NCI-H187 treated with DMSO at 0.1 percent for 48 hours (cell line): ENCODE measurements around the gene APOO.
"Not testable (repeated sequence)": the region's sequence is repeated elsewhere in the genome, so short reads cannot be mapped to it uniquely, and the experiment has no call there.

Experiments
- DNase-seq: peaks from one replicate; lab custom pipeline; 2025; lab: John Stamatoyannopoulos, UW

Gene APOO

GRCh38 chrX:23859238-23859637 lies 48.5 kb downstream of the APOO start:
- not testable (repeated sequence) for DNase-seq

DNA sequence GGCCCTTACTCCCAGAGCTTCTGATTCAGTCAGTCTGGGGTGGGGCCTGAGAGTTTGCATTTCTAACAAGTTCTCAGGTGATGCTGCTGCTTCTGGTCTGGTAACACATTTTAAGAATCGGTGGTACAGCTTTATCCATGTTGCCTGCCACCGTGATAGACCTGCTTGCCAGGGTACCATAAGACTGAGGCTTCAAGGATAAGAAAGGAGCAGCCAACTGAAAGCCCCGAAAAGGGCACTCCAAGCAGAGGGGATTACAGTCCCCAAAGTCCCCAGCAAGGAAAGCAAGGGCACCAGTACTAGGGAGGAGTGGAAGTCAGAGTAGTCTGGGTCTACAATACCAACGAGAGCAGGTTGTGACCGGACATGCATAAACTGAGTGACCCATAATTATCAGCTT lies 49.8 kb downstream of the APOO start:
- DNase-seq = no peak

DNA sequence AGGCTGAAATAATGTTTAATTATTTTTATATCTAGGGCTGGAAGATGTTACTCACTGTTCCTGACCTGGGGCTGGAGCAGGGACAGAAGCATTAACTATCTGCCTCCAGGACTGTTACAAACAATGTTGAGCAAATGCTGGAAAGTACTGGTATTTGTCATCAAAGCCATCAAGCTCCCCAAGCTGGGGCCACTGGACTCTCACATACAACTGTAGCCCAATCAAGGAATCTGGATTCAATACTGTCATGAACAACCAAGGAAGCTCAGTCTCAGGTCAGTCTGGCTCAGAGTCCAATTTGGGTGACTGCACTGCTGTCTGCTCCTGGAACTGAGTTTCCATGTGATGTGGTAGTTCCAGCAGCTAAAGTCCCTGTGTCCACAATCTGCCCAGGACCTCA lies 50.4 kb downstream of the APOO start:
- DNase-seq = no peak

DNA sequence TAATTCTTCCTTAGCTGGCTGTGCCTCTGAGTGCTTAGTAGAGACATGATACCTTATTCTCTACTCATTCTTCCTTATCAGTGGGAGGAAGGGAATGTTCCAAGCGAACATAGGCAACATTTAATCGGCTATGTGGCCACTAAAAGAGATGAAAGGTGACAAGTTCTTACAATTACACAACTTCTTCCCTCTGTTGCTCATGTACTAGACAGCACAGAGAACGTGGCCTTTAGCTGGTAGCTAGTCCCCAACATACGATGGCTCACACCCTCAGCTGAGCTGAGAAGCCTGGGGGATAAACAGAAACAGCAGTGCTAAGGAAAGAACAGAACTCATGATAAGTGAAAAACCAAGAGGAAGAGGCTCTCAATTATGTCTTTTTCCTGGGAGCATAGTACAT lies 52.2 kb downstream of the APOO start:
- no peak for DNase-seq

DNA sequence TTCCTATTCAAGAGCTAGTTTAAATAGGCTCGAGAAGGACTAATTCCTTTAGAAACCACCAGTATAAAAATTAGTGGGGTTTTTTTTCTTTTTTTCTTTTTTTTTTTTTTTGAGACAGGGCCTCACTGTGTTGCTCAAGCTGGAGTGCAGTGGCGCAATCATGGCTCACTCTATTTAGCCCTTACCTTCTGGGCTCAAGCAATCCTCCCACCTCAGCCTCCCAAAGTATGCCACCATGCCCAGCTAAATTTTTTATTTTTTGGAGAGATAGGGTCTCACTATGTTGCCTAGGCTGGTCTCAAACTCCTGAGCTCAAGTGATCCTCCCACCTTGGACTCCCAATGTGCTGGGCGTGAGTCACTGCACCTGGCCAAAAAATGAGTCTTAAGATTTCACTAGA lies 52.8 kb downstream of the APOO start:
- no peak for DNase-seq

- DNase-seq = no peak
Observed at GRCh38 chrX:23854122-23854521, 53.6 kb downstream of the APOO start.

GRCh38 chrX:23851544-23851943 lies 56.2 kb downstream of the APOO start:
- DNase-seq = no peak

GRCh38 chrX:23849241-23849640 lies 58.5 kb downstream of the APOO start:
- DNase-seq = no peak

DNA sequence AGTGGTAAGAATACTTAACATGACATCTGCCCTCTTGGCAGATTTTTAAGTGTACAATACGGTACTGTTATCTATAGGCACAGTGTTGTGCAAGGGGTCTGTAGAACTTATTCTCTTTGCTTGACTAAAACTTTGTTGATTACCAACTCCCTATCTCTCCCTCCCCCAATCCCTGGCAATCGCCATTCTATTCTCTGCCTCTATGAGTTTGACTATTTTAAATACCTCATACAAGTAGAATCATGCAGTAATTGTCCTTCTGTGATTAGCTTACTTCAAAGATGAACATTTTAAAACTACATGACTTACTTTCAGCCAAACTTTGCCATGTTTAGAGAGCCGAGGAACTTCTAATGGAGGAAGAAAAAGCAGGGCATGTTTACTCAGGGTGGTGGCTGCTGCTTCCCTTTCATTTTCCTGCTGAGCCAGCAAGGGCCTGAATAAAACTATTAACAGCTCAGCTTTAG lies 62.4 kb downstream of the APOO start:
- no peak for DNase-seq

GRCh38 chrX:23844502-23845138 lies 63.1 kb downstream of the APOO start:
- DNase-seq = no peak

- no peak for DNase-seq
Observed at GRCh38 chrX:23841847-23842522, 65.8 kb downstream of the APOO start.

DNA sequence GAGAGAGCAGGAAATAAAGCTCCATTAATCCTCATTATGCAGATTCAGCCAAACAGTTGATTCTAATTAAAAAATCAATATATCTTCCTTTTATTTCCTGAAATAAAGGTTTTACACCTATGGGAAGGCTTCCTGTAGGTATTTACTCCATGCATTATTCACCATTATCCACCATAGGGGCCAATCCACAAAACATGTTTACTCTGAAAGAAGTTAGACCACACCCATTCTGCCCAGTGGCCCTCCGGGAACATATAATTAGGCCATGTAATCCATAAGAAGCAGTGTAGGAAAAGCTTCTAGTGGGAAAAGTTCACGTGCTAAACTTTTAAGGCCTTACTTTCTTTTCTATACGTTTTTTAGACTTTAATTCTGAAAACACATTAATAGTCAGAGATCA lies 67.1 kb downstream of the APOO start:
- no peak for DNase-seq

- no peak for DNase-seq
Observed at GRCh38 chrX:23838953-23839352, 68.8 kb downstream of the APOO start.

GRCh38 chrX:23832721-23833120 lies 75.0 kb downstream of the APOO start:
- DNase-seq = no peak

DNA sequence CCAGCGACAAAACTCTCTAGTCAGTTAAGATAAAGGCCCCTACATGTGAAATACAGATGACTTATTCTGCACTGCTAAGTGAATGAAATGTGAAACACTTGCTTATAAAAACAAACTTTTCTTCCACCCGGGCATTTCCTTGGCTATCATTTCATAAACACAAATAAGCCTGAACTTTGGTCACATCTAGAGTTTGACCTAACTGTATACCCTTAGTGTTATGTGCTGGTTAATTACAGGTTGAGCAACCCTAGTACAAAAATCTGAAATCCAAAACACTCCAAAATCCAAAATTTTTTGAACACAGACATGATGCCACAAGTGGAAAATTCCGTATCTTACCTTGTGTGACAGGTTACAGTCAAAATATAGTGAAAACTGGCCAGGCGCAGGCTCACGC lies 78.9 kb downstream of the APOO start:
- no peak for DNase-seq

DNA sequence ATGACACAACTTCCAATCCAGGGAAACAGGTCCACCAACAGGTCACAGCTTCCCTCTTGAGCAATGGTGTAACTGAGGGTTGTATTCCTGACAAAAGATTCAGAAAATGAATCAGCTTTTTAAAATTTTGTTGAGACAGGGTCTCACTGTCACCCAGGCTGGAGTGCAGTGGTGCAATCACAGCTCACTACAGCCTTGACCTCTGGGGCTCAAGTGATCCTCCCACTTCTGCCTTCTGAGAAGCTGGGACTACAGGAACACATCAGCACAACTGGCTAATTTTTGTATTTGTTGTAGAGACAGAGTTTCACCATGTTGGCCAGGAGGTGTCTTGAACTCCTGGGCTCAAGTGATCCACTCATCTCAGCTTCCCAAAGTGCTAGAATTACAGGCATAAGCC lies 81.1 kb downstream of the APOO start:
- DNase-seq = no peak

GRCh38 chrX:23826216-23826615 lies 81.5 kb downstream of the APOO start:
- no peak for DNase-seq

DNA sequence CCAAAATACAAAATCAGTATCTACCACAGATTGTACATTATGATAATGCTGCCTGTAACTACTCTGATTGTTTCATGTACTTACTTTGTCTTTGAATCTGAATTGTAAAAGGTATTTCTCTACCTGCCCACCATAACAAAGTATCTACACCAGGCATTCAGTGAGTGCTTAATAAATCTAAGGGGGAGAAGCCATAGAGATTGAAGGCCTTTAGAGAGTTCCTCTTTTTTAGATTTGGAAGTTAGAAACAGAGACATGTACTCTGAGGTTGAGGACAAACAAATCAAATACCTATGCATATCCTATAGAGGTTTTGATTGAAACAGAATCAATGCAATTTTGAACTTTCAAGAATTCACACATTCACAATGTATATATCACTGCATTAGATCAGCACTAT lies 82.1 kb downstream of the APOO start:
- no peak for DNase-seq

- no peak for DNase-seq
Observed at GRCh38 chrX:23822841-23823240, 84.9 kb downstream of the APOO start.

DNA sequence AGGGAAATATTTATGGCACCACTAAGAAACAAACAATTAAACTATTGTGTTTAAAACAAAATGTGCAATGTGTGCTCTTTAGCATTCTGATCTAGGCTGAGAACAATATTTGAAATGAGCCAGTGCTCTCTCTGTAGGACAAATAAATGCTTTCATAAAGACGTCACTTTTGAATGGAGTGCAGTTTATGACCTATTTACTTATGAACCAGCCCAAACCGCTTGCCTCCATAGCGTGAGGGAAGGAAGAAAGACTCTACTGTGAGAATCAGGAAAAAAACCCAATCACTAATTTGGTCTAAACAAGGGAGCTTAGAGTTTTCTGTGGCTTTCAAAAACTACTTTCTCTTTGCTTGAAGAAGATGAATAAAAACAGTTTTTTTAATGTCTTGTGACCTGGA lies 85.3 kb downstream of the APOO start:
- no peak for DNase-seq

- no peak for DNase-seq
Observed at GRCh38 chrX:23821847-23822246, 85.9 kb downstream of the APOO start.

DNA sequence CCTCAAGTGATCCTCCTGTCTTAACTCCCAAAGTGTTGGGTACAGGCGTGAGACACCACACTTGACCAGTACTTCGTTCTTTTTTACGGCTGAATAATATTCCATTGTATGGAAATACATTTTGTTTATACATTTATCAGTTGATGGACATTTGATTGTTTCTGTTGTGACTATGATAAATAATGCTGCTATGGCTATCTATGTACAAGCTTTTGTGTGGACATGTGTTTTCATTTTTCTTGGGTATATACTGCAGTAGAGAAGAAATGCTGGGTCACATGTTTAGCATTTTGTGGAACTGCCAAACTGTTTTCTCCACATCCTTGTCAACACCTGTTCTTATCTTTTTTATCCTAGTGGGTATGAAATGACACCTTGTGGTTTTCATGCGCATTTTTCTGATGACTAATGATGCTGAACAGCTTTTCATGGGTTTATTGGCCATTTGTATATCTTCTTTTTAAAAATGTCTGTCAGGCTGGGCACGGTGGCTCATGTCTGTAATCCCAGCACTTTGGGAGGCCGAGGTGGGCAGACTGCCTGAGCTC lies 87.4 kb downstream of the APOO start:
- no peak for DNase-seq

DNA sequence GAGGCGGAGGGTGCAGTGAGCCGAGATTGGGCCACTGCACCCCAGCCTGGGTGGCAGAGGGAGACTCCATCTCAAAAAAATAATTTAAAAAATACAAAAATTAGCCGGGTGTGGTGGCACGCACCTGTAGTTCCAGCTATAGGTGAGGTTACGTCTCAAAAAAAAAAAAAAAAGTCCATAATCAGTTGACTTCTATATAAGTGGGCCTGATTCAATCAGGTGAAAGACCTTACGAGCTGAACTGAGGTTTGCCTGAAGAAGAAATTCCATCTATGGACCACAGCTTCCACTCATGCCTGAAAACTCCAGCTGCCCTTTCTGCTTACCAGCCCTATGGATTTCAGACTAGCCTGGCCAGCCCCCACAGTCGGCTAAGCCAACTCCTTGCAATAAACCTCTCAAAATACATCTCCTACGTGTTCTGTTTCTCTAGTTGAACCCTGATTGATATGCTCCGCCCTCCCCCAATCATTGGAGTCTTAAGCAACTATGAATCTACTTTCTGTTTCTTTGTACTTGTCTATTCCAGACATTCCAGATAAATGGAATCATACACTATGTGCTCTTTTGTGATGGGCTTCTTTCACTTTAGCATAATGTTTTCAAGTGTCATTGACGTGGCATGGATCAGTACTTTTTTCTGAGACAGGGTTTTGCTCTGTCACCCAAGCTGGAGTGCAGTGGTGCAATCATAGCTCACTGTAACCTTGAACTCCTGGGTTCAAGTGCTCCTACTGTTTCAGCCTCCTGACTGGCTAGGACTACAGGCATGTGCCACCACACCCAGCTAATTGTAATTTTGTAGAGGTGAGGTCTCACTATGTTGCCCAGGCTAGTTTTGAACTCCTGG lies 88.1 kb downstream of the APOO start:
- no peak for DNase-seq
